Stromal cell of bone marrow (primary cell): ENCODE measurements around the gene CBX2.

Experiments
- DNase-seq: peaks from one replicate; pipeline ENCODE4 v3.0.0-alpha.2; 2012; ENCODE audit warnings: low read depth

The CBX2 gene

DNA sequence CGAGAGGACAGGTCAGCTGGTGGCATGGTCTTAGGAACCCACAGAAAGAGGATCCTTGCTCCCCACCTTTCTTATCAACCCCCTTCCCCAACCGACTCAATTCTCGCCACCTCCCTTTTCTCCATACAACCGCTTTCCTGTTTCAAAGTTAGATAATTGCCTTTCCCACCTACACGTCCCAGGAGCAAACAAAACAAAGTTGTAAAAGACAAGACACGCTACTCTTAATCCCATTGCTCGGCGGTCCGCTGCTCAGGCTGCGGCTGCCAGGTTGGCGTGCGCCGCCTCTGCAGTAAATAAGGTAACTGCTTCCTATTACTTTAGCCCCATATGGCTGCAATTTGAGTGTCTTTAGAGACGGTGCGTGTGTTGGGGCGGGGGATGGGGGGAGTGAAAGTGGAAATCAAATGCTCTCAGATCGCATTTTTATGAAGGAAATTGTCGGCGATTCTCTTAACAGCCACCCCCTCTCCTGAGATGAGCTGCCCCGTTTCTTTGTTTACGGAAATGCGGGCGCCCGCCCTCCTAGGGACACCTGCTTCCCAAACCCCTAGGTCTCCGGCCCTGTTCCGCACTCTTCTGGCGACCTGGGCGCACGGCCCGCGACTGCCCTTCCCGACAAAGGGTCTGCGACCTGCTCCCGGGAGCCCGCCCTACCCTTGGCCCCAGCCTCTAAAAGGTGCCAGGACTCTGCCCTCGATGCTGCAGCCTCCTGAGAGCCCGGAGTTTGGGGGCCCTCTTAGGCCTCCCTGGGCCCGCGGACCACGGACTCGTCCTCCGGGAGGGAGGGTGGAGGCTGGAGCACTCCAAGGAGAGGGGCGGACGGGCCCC lies 22.6 kb downstream of the CBX2 start:
- no peak for DNase-seq

DNA sequence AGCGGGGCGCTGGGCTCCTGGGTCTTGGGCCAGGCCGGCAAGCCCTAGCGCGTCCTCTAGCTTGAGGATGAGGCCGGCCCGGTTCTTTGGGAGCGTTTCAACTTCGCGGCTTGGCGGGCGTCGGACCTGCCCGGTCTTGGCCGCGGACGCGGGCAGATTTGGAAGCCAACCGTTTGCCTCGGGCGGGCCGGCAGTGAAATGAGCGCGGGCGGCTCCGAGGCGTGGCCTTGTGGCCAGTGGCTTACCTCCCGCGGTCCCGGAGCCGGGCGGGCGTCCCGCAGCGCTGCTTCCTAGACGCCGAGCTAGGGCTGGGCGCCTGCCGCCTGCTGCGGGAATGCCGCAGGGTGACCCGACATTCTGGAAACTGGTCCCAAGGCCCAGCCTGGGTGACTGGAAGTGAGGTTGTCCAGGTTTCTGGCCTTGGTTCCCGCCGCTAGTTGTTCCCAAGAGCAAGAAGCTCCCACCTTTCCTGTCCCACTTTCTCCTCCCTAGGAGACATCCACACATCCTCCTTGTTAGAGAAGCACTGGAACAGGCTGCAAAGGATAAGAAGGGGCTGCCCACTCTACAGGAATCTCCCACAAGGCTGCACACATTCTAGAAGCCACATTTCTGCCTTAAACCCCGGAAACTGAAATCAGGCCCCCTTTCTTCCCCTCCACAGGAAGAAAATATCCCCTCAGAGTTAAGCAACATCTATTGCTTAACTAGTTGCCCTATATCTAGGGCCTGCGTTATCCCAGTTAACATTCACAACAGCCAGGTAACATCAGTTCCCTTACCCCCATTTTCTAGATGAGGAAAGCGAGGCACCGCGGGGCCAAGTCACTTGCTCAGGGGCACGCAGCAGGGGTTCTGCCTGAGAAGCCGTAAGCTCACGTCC lies 23.4 kb downstream of the CBX2 start:
- no peak for DNase-seq

DNA sequence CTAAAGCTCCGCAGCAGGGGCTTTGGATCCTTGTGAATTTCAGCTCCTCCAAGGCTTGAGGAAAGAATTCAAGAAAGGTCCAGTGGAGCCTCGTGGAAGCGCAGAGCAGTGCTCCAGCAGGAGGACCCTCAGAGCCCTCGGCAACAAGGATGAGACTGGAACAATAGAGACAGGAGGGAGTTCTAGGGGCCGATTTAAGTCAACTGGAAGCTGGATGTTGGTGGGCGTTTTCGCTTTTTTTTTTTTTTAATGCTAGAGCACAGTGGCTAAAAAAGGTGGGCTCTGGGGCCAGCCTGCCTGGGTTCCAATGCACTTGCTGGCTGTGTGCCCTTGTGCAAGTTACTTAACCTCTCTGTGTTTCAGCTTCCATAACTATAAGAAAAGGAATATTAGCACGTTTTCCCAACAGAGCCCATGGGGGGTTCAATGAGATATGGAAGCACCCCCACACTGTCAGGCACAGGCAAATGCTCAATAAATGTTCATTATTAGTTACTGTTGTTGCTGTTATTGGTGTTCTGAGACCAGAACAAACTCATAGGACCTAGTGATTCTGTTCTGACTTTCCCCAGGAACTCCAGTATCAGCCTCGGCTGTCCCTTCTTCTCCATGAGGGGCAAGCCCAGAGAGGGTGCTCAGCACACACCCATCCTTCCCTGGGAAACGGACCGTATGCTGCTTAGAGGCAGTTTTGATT lies 24.2 kb downstream of the CBX2 start:
- no peak for DNase-seq

DNA sequence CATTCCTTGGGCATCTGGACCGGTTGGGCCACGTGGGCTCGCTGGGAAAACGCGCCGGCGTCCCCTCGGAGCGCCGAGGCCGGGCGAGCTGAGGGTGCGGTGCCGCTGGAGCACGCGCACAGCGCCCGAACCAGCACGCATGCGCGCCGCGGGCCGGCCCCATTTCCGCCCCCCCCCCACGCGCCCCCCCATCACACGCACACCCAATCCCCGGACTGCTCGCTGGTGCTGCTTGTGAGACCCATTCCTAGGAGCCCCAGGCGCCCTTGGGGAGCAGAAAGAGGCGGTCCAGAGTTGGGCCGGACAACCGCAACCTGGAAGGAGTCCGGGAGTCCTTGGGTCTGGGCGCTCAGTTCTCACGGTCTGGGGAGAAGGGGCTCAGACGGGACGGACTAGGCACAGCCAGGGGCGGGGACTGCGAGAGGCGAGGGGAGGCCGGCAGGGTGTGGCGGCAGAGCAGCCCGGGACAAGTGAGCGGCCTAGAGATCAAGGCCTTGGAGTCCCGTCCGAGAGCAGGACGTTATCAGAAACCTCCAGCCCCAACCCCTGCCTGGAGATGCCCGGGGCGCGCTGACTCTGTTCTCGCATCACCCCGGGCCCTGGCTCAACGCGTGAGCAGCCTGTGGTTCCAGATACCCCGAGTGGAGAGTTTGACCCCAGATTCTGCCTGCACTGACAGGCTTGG lies 24.9 kb downstream of the CBX2 start:
- DNase-seq: no peak

DNA sequence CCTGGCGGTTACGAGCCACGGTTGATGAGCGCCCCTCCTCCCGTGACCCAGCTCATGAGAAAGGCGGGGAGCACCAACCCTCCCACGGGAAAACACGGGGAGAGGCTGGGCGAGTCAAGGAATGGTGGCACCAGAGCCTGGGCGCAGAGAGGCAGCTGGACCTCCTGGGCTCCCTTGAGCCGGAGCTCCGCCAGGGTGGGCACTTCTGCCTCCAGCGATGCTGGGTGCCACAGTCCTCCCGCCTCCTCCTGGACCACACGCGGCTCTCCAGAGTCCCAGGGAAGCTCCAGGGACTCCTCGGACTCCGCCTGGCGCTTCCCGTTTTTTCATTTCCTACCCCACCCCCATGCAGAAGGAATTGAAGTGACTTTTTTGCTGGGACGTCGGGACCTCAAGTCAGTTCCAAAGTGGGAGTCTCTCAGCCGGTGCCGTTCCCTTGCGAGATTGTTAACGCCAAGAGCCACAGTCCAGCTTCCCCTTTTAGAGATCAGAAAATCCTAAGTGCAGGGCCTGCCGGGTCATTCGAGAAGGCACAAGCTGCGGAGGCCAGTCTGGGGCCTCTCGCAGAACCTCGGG lies 25.6 kb downstream of the CBX2 start:
- DNase-seq: no peak

DNA sequence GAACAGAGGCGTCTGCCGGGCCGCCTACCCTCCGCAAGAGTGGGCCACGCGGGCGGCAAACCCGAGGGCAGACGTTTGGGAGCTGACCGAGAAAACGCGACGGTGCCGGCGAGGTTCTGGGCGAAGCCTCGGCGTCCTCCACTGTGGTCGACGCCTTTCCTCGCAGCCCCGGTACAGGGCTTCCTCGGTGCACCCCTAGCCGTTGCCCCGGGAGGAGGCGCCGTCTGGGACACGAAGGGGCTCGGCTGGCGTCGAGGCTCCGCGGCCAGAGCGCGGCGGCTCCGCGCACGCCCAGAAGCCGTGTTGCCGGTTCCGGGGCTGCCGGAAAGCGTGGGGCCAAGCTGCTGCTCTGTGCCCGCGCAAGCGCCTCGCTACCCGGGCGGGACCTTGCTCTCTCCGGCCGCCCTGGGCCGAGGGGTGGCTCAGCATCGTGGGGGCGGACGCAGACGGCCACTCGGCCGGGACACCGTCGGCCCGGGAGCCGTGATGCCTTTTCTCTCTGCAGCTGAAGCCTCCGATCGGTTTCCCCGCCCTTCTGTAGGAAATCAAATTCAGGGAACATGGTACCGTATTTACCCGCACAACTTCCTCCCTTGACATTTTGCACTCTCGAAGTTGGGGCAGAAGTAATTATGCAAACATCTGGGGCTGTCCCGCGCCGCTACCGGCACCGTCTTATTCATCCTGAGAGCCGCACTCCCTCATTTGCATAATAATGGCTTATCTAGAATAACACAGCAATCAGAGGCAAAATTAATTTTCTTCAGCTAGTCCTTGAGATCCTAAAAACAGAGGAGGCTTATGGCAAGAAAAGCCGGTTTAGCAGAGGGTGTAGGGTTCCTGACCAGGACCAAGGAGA lies 26.3 kb downstream of the CBX2 start:
- DNase-seq: no peak

DNA sequence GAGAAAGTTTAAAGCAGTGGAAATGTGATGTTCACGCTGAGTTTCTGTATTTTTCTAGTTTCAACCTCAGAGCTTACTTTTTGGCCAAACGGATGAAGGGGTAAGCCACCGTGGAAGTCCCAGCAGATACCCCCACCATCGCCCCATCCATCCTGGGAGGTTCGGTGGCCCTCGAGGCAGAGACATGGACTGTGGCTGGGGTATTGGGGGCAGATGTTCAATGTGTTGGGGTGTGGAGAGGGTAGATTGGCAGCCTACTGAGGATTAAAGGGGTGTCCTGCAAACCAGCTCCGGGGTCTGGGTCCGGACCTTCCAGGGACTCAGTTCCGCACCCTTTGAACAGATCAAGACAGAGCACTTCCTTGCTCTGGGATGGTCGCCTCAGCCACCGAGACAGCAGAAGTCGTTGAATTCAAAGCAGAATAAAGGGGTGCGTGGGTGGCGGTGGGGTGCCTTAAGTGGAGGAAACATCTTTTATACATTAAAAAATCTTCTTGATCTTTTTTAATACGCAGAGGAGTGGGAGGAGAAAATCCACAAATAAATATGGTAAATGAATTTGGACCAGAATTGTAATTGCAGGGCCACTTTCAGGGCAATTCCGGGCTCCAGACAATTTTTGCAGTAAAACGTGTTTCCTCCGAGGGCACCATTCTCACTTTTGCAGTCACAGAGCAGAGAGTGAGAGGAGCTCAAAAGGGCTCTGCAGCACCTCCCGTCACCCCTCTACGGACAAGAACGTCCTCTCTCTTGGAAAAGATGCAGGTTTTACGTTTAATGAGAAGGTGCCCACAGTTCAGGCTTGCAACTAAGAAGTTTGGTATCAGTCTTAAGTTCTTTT lies 27.1 kb downstream of the CBX2 start:
- no peak for DNase-seq

DNA sequence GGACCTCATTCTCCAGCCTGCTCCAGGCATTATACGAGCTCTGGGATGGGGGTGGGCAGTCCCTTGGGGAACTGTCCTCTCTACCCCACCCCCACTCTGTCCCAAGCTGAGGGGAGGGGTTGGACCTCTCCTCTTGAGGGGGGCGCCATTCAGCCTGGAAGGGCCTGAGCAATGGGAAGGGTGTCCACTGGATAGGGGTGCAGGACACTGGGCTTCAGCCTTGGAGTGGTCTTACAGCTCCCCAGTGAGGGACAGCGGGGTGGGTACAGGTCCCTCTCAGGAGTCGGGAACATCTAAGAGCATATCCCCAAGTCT lies 28.5 kb downstream of the CBX2 start:
- DNase-seq: no peak

DNA sequence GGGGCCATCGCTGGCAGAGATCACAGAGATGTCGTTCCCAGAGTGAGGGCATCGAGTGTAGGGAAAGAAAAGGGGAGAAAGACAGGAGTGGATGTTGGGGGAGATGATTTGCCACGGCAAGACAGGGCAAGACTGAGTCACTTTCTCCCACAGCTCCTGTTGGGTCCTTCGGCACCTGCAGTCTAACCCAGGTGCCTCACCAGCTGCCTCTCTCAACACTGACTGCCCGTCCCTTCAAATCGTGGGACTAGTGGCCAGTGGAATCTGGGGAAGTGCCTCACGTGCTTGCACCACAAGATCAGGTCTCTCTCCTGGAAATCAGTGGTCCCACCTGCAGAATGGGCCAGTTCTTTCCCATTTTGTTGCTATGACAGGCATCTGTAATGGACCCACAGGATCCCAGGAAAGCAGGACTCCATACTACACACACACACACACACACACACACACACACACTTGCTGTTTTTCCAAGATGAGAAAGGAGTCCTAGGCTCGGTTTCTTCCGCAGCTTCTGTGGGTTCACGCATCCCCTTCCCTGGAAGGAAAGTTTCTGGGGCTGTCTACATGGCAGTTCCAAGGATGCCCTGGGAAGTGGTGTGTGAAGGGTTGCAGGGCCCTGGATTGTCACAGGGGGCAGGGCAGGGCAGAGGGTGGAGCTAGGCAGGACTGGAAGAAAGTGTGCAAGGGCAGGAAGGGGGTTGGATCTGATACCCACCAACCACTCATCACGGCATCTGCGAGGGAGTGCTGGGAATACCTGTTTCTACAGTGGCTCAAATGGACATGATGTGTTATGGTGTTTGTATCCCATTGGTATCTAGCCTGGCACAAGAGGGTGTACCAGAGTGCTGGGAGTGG lies 29.1 kb downstream of the CBX2 start:
- DNase-seq: no peak

DNA sequence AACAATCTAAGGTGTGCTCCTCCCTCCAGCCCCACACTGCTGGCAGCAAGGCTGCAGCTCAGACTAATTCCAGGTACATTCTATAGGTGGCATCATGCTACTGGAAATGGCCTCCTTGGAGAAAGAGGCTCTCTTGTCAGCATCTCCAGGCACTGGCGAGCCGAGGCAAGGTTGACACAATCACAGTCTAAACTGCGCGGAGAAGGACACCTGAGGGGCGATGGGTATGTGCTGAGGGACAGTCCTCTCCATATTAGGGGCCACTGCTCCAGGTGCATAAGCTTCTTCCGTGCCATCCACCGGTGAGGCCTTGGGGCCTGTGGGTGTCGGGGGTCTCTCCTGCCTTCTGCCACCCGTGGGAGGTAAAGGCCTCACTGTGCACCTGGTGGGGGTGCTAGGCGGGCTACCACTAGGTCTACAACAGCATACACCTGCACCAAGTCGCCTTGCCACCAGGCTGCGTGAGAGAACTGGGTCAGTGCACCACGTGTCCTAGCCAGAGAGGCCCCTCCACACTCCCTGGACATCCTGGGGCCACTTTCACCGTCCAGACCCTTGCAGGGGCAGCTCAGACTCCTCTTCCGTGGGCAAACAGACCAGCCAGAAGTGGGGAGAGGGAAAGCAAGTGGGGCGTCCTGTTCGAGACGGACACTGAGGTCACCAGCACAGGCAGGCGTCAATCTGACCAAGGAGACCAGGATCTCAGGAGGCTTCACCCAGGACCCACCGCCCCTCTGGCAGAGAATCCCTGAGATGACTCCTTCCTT lies 31.0 kb downstream of the CBX2 start:
- DNase-seq: no peak

DNA sequence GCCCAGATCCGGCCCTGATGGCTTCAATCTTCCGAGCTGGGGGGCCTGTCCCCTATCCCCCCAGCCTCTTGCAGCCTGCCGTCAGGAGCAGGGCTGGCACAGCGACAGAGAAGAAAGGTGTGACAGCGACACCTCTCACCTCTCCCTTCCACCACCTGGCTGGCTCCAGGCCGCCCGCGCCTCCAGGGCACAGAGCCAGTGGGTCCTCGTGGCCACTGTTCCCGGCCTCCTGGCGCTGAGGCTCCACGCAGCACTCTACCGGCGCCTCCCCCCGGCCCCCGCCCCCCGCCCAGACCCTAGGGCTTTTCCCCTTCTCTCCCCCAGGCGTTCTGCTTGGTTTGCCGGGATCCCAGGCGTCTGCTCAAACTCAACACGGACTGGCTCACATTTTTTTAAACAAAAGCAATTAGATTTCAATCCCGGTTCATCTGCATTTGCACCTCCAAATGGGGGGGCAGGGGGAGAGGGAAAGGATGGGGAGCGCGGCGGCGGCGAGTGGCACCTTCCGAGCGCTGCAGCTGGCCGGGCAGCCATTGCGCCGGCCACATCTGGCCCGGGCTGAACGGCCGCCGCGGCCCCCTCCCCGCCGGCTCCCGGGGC lies 31.7 kb downstream of the CBX2 start:
- no peak for DNase-seq

DNA sequence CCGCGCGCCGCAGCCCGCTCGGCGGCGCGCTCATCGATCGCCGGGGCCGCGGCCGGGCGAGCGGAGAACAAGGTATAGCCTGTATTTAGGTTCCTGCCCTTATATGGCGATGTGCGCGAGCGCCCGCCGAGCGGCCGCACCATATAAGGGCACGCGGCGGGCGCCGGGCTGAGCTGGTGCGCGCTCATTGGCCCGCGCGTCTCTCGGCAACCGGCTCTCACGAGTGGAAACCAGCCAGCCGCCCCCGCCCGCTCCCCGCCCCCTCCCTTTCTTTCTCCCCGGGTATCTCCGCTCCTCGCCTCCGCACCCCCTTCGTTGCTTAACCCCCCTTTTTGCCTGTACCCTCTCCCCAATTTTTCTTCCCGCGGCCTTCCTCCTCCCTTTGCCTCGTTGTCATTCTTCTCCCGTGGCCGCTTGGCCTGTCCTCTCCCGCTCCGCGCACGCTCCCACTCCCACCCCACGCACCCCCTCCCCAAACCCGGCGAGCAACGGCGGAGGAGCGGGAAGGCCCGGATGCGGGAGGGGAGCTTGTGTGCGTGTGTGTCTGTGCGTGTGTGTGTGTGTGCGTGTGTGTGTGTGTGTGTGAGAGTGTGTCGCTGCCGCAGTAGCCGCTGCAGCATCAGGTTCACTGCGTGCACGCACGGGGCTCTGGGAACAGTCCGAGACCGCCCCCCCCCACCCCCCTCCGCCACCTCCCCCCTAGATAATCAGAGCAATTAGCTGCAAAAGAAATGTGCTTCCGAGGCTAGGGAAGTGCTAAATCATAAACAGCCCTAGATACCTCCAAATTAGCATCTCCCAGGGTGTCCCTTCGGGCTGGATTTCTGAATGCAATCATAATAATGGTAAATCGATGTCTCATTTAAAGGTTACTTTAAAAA lies 32.4 kb downstream of the CBX2 start:
- DNase-seq: no peak

DNA sequence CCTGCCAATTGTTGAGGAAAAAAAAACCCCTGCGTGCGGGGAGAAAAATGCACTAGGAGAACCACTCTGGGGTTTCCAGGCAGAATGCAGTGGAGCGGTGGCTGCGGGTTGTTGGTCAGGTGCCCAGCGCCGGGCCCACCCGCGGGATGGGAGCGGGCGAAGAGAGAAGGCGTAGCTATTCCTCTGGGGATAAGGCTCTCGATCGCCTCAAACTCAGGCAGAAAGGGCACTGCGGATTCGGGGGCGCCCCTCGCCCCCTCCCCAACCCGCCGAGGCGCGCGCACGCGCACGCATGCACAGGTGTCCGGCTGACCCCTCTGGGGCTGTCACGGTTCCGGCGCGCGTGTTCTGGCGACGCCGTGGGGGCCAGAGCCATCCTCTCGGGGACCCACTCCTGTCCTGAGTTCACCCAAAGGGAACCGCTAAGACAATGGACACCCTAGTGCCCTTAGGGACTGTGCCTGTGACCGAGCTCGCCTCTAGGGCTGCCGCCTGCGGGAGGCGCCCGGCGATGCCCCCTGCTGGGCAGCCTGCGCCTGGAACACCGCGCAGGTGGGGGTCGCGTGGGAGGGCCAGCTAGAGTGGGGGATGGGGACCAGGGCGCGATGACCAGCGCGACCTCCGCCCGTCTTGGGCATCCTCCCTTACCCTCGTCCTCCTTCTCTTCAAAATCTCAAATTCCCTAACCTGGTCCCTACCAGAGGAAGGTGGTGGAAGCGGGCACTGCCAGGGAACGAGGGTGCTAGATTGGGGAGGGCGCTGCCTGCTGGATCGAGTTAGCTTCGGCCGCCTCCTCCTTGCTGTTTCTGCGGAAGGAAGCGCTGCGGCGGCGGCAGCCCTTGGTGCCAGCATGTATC lies 33.3 kb downstream of the CBX2 start:
- no peak for DNase-seq

DNA sequence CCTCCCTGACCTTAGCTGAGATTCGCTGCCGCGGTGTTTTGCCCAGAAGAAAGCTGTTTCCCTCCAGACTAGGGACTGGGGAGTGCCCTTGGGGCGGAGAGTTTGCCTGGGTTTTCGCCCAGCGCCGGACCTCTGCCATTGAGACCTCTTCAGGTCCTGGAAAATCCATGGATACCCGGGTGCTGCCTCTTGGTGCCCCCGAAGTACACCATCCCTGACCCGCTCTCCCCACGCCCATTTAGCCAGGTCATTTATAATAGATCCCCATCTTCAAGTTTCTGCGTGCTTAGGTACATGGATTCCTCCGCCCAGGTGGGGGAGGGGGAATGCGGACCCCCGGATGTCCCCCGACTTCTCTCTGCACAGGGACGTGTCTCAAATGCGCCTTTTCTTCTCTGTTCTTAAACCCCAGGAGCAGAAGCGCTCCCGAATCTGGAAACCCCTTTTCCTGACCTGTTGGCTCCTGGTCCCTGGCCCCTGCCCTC lies 34.0 kb downstream of the CBX2 start:
- DNase-seq: no peak

DNA sequence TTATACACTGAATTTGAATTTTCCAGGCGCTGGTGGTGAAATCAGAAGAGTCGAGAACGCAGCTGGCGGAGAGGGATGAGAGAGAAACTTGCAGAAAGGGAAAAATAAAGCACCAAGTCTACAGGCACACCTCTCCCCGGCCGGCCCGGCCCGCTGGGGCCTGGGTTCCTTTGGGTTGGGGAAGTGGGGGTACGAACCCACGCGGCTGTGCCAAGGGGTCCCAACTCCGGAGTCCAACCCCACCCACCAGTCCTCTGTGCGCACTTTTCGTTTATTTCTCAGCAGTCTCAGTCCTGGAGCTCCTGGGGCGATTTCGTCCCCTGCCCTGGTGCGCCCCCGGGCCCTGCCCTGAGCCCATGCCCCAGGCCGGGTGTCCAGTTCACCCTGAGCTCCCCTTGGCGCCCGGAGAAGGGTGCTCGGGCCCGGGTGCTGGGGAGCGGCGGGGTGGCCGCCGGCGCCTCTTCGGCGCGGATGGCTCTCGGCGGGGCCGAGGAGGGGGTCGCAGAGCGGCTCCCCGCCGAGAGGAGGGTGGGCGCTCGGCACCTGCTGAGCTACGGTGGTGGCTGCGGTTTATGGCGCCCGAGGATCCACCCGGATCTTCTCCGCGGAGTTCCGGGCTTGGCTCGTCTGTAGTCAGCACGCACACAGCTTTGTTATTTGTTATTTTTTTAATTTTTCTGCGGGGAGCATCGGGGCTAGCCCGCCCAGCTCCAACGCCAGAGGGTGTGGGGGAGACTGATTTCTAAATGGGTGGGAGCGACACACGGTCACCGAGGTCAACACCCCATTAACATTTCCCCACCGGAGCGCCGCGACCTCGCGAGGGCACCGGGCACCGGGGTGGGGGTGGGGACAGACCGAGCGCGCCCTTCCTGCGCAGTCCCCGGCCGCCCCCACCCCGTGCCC lies 34.7 kb downstream of the CBX2 start:
- no peak for DNase-seq
